RWPE2 (cell line): ENCODE data around the gene ITSN1.

ENCODE experiments used
- ATAC-seq: fragments of 200-7000 bp; cut with Tn5 transposase; 3 replicates; pipeline ENCODE4 v1.9.1; 2021; ENCODE audit warnings: low read depth
- DNase-seq: peaks from one replicate; pipeline ENCODE4 v3.0.0-alpha.2; 2020; ENCODE audit warnings: low spot score
- H3K27ac ChIP-seq: fragments of 450-650 bp; 2 replicates; pipeline ENCODE4 v1.5.1; 2017; ENCODE audit warnings: mild to moderate bottlenecking; ENCODE audit not compliant: poor library complexity, severe bottlenecking
- H3K27me3 ChIP-seq: fragments of 250-450 bp; sonication (Bioruptor Pico); 2 replicates; pipeline ENCODE4 v1.5.1; 2021; ENCODE audit warnings: mild to moderate bottlenecking, moderate library complexity; ENCODE audit not compliant: insufficient read depth, poor library complexity, severe bottlenecking
- H3K36me3 ChIP-seq: fragments of 250-450 bp; sonication (Bioruptor Pico); 2 replicates; pipeline ENCODE4 v1.5.1; 2020; ENCODE audit warnings: low read depth, mild to moderate bottlenecking, moderate library complexity
- H3K4me1 ChIP-seq: fragments of 250-450 bp; sonication (Bioruptor Pico); 2 replicates; pipeline ENCODE4 v1.5.1; 2021; ENCODE audit warnings: mild to moderate bottlenecking, moderate library complexity; ENCODE audit not compliant: insufficient read depth, poor library complexity, severe bottlenecking
- H3K4me3 ChIP-seq: fragments of 250-450 bp; sonication (Bioruptor Pico); 2 replicates; pipeline ENCODE4 v1.5.1; 2021; ENCODE audit warnings: mild to moderate bottlenecking, moderate library complexity; ENCODE audit not compliant: severe bottlenecking
- H3K9me3 ChIP-seq: fragments of 250-450 bp; sonication (Bioruptor Pico); 2 replicates; pipeline ENCODE4 v1.5.1; 2021; ENCODE audit warnings: mild to moderate bottlenecking, moderate library complexity; ENCODE audit not compliant: severe bottlenecking
- TF ChIP-seq, protein P1 (sequence below): fragments of 450-650 bp; IDR thresholded peaks from one replicate; pipeline ENCODE4 v1.5.1; 2017; ENCODE audit warnings: mild to moderate bottlenecking, moderate library complexity; ENCODE audit not compliant: poor library complexity, severe bottlenecking

The ITSN1 gene

DNA sequence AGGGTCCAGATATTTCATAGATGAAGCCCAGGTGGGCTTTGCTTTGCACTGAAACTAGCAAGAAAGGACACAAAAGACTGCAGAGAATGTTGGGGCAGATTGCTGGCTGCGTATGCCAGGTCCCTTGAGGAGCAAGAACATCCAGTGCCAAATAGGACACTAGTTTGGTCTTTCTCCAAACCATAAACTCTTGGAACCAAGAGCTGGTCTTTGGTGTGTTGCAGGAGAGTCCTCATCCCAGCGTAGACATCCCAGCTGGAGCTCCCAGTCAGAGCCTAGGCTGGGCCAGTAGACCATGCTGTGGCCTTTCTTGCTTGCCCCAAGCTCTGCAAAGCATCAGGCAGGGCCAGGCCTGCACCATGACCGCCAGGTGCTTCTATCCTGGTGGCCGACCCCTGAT, 185.8 kb downstream of the ITSN1 start:
- Histone ChIP-seq H3K27ac (no peak overlapping the region), H3K9me3 (no peaks in the 10 kb centered on the region), H3K27me3 (no peaks in the 10 kb centered on the region), H3K36me3 (peaks cover 13% of the 10 kb centered on the region), H3K4me3 (no peak overlapping the region), H3K4me1 (no peaks in the 10 kb centered on the region)
- TF ChIP-seq, protein P1, sequence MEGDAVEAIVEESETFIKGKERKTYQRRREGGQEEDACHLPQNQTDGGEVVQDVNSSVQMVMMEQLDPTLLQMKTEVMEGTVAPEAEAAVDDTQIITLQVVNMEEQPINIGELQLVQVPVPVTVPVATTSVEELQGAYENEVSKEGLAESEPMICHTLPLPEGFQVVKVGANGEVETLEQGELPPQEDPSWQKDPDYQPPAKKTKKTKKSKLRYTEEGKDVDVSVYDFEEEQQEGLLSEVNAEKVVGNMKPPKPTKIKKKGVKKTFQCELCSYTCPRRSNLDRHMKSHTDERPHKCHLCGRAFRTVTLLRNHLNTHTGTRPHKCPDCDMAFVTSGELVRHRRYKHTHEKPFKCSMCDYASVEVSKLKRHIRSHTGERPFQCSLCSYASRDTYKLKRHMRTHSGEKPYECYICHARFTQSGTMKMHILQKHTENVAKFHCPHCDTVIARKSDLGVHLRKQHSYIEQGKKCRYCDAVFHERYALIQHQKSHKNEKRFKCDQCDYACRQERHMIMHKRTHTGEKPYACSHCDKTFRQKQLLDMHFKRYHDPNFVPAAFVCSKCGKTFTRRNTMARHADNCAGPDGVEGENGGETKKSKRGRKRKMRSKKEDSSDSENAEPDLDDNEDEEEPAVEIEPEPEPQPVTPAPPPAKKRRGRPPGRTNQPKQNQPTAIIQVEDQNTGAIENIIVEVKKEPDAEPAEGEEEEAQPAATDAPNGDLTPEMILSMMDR = no peak
- DNase-seq (no peak), ATAC-seq (no peak)

DNA sequence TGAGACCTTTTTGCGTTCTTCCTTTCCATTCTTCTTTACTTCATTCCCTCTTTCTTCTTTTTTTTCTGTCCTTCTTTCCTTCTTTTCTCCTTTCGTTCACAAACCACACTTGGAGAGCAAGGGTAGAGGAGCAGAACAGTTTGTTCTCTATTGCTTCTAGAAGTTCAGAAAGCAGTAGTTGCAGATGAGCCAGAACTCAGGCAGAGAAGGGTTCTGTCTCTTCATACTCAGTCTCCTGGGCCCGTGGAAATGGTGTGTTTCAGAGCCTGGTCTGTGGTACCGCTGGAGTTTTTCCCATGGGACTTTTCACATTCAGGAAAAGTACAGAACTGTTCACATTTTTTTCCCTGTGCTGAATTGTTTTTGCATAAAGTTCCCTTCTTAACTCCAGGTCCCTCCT, 186.3 kb downstream of the ITSN1 start:
- TF ChIP-seq, protein P1 = no peak
- Histone ChIP-seq H3K9me3 (no peaks in the 10 kb centered on the region), H3K4me1 (no peaks in the 10 kb centered on the region), H3K27ac (no peak overlapping the region), H3K27me3 (no peaks in the 10 kb centered on the region), H3K4me3 (no peak overlapping the region), H3K36me3 (peaks cover 13% of the 10 kb centered on the region)
- no peak for DNase-seq
- ATAC-seq = no peak

DNA sequence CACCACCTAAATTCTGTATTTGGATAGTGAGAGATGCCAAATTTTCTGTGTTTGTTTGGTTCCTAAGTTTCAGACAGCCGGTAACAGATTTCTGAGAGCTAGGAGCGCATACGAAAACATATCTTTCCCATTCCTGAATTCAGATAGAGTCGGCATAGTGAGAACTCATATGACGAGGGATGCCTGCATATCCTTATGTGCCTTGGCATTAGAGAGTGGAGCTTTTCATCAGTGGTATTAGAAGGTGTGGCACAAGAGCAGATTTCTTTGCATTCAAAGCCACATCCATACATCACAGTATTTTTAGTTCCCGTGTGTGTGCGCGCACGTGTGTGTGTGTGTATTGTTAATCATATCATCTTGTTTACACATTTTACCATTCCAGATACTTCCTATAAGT, 187.5 kb downstream of the ITSN1 start:
- TF ChIP-seq, protein P1 = no peak
- Histone ChIP-seq H3K4me1 (no peaks in the 10 kb centered on the region), H3K27ac (no peak overlapping the region), H3K27me3 (no peaks in the 10 kb centered on the region), H3K9me3 (no peaks in the 10 kb centered on the region), H3K36me3 (peaks cover 17% of the 10 kb centered on the region), H3K4me3 (no peak overlapping the region)
- DNase-seq = no peak
- no peak for ATAC-seq

DNA sequence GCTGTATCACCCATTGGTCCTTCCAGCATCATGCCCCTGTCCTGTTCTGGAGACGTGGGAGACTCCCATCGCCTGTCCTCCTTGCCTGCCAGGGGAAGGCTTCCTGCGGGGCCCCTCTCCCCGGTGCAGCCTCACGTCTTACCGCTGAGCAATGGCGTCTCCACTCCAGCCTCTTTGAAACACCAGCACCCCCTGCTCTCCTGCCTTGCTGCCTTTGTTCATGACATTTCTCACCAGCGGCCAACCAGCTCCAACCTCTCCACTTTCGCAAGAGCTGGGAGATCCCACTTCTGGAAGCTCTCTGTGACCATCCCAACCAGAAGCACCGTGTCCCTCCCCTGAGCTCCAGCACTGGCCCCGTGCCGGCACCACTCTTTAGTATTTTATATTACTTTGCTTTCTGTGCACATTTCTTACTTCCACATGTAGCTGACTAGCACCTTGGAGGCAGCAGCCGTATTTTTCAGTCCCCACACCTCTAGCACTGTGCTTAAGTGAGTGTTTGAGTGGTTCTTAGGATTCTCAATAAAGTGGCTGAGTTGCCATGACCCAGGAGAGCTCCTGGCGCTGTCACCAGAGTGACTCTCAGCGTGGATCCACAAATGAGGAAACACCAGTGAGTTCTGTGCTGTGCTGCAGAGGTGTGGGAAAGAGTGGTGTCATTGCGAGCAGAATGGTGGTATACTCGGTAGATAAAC, 189.8 kb downstream of the ITSN1 start:
- no peak for ATAC-seq
- TF ChIP-seq, protein P1 = no peak
- no peaks in the 10 kb centered on the region for H3K27me3 ChIP-seq
- no peaks in the 10 kb centered on the region for H3K9me3 ChIP-seq
- H3K4me1 ChIP-seq = no peaks in the 10 kb centered on the region
- H3K36me3 ChIP-seq = peaks cover 26% of the 10 kb centered on the region
- no peak overlapping the region for H3K4me3 ChIP-seq
- H3K27ac ChIP-seq = no peak overlapping the region
- no peak for DNase-seq

DNA sequence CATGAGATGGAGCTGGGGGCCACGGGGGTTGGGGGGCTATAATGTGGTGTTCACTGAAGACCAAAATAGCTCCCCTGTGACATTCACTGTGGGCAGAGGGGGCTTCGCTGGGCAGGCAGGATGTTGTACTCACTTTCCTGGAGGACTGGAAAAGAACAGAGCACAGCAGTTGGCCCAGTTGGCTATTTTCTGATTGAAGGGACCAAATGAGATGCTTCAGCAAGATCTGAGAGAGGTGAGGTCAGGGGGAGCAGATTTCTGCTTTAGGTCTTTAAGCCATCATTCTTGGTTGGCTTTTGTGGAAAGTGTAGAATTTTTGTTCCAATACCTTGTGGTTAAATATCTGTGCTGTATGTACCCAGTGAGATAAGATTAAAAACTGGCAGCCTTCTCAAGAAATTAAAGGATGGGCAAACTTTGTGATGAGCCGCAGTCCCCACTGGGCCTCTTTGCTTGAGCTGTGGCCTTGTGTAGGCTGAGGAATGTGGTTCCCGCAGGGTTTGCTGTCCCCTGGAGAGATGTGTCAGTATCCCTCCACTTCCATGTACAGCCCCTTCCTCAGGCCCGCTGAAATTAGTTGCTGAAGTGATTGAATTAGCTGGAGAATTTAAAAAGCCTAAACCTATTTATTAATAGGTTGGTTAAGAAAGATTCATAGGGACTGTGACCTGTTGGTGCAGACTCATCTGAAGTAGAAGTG, 192.7 kb downstream of the ITSN1 start:
- H3K36me3 ChIP-seq = peaks cover 21% of the 10 kb centered on the region
- no peak for ATAC-seq
- TF ChIP-seq, protein P1 = no peak

More for the DNA sequence above, 192.7 kb downstream of the ITSN1 start:
- Histone ChIP-seq H3K4me1 (no peaks in the 10 kb centered on the region), H3K27ac (no peak overlapping the region), H3K27me3 (no peaks in the 10 kb centered on the region), H3K9me3 (no peaks in the 10 kb centered on the region), H3K4me3 (no peak overlapping the region)
- no peak for DNase-seq
